NCI-H2107 treated with DMSO at 0.1 percent for 48 hours (cell line): Measurements from ENCODE around the gene UCN.
"Not testable (repeated sequence)": the region's sequence is repeated elsewhere in the genome, so short reads cannot be mapped to it uniquely, and the experiment has no call there.

ENCODE experiments used
- DNase-seq: peaks from one replicate; lab custom pipeline; 2025; ENCODE audit not compliant: unreplicated experiment; lab: John Stamatoyannopoulos, UW

The UCN gene

DNA sequence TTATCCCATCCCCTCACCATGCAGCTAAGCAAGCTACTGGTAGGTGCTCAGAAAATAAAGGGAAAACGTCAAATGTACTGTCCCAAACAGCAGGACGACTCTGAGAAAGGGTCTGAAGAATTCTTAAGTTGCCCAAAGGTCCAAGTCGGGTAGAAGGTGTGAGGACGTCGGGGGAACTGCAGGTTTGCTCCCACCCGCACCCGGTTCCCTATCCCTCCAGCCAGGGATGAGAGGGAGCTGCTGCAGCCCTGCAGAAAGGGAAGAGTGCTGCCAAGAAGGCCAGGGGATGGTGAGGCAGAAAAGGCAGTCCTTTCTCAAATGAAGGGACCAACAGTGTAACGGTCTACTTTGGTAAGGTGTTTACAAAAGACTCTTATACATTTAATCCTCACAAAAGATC is 6.9 kb upstream of the UCN start:
- DNase-seq, result no peak

- DNase-seq, result no peak
These were observed 6.5 kb upstream of the UCN start for GRCh38 chr2:27314709-27315108.

DNA sequence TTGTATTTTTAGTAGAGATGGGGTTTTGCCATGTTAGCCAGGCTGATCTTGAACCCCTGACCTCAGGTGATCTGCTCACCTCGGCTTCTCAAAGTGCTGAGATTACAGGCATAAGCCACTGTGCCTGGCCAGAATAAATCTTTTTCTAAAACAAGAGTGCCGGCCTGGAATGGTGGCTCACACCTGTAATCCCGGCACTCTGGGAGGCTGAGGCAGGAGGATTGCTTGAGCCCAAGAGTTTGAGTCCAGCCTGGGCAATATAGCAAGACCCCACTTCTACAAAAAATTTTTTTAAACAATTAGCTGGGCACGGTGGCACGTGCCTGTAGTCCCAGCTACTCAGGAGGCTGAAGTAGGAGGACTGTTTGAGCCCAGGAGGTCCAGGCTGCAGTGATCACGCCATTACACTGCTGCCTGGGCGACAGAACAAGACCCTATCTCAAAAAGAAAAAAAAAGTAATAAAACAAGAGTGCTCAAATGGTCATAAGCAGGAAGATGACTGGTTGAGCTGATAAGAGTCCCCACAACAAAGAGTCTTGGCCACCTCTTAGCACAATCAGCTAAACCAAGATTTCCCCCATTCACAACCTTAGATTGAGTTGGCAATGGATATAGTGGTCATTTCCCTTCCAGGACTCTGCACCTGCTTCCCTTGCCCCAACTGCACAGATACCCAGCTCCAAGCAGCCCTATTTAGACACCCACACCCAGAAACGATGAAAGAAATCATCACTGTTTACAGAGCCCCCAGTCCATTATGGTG is 5.8 kb upstream of the UCN start:
- DNase-seq, result no peak

DNA sequence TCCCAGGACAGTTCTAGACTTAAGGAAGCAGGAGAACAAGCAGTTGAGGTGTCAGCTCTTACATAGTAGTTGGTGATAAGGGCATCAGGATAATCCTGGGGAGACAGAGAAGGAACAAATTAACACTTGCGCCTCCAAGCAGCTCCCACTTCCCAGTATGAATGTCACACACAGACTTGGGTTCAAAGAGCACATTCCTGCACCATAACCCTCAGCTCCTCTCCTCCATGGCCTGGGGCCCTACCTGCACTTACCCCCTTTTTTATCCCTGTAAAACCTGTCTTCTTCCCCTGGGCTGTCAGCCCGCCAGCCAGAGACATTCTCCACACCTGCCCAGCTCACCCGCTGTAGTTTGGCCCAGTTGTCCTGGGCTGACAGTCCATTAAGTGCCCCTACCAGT is 3.9 kb upstream of the UCN start:
- DNase-seq, result no peak

- no peak for DNase-seq
These were observed 1.4 kb upstream of the UCN start for GRCh38 chr2:27309651-27310050.

DNA sequence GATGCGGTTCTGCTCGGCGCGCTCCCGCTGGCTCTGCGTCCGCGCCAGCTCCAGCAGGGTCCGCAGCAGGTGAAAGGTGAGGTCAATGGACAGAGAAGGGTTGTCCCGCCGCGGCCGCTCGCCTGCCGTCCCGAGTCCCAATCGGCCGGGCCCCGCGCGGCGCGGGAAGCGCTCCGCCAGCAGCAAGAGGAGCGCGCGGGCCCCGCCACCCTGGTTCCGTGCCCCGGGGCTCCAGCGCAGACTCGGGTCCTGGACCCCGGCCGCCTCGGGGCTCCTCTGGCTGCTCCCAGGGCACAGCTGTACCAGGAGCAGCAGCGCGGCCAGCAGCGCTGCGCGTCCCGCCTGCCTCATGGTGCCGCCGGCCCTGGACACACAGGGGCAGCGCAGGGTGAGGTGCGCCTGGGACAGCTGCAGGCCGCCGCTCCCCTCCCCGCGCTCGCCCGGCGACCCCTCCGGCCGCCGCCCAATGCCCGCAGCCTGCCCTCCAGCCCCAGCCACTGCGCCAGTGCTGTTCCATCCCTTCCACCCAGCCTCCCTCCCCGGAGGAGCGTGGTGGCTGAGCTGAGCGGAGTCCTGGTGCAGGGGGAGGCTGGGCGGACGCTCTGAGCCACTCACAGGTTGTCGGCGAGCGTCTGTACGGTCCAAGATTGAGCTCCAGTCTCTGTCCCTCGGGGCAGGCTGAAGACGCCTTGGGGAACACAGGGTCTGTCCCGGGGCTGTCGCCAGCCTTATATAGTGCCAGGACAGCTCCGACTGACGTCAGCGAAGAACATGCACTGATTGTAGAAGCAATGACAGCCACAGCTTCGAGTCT is 493 bp downstream of the UCN start:
- no peak for DNase-seq

DNA sequence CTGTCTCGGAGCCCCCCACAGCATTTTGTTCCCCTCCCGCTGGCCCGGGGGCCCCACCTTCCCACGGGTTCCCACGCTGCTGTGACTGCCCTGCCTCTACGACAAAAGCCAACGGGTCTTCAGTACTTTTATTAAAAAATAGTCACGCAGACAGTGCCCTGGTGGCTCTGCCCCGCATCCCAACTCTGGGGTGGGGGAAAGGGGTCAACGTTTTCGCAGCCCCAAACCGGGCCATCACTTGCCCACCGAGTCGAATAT is 1.0 kb downstream of the UCN start:
- DNase-seq, result no peak

DNA sequence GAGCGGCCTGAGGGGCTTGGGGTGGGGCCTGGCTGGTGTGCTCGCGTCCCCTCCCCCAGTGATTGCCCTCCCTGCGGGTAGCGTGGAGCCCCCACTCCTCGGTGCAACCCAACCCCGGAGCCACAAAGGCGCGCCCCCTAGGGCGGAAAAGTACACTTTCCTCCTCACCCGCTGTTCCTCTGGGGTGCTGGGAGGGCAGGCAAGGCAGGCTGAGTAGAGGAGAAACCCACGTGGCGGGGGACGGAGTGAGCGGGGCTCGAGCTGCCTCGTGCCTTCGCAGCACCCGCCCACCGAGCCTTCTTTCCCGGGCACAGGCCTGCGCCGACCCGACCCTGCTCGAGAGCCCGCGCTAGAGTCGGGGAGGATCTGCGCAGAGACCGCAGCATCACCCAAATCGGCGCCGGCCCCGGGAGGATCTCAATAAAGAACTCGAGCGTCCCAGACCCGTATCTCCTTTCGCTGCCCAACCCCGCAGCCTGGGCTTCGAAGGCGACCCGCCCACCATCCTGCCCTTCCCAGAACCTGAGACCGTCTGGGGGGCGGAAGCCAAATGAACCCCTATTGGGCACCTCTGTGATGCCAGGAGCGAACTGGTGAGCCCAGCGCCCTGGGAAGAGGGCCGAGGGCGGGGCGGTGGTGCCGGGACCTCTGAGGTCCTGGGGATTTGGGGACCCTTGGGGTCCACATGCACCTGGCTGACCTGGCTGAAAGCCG is 1.5 kb downstream of the UCN start:
- DNase-seq, result no peak

DNA sequence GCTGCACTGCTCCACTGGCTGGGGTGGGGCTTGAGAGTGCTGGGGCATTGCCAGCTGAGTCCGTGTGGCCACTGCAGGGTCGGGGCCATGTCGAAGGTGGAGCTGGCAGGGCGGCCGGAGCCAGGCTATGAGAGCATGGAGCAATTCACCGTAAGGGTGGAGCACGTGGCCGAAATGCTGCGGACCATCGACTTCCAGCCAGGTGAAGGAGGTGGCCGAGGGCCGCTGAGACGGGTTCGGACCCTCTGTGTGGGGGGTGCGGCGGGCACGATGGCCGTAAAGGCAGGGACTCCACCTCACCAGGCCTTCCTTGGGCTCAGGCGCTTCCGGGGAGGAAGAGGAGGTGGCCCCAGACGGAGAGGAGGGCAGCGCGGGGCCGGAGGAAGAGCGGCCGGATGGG is 2.1 kb downstream of the UCN start:
- no peak for DNase-seq

DNA sequence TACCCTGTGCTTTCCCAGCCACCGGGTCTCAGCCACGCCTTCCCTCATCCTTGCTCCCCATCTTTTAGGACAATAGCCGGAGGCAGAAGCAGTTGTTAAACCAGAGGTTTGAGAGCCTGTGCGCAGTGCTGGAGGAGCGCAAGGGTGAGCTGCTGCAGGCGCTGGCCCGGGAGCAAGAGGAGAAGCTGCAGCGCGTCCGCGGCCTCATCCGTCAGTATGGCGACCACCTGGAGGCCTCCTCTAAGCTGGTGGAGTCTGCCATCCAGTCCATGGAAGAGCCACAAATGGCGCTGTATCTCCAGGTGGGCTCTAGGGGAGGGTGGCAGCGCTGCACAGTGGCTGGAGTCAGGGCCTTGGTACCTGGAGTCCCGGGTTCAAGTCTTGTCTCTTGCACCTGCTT is 2.7 kb downstream of the UCN start:
- DNase-seq, result no peak

- DNase-seq, result no peak
These were observed 3.6 kb downstream of the UCN start for GRCh38 chr2:27304488-27305240.

- DNase-seq, result peak; percentile 32
These were observed 4.9 kb downstream of the UCN start for GRCh38 chr2:27303093-27304025.

DNA sequence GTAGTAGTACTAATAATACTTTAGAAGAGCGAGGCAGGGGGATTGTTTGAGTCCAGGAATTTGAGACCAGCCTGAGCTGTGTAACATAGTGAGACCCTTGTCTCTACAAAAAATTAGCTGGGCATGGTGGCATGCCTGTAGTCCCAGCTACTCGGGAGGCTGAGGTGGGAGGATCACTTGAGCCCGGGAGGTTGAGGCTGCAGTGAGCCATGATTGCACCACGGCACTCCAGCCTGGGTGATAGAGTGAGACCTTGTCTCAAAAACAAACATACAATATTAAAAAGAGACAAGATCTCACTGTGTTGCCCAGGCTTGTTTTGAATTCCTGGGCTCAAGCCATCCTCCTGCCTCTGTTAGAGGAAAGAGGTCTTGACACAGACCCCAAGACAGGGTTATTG is 7.6 kb downstream of the UCN start:
- DNase-seq, result not testable (repeated sequence)

DNA sequence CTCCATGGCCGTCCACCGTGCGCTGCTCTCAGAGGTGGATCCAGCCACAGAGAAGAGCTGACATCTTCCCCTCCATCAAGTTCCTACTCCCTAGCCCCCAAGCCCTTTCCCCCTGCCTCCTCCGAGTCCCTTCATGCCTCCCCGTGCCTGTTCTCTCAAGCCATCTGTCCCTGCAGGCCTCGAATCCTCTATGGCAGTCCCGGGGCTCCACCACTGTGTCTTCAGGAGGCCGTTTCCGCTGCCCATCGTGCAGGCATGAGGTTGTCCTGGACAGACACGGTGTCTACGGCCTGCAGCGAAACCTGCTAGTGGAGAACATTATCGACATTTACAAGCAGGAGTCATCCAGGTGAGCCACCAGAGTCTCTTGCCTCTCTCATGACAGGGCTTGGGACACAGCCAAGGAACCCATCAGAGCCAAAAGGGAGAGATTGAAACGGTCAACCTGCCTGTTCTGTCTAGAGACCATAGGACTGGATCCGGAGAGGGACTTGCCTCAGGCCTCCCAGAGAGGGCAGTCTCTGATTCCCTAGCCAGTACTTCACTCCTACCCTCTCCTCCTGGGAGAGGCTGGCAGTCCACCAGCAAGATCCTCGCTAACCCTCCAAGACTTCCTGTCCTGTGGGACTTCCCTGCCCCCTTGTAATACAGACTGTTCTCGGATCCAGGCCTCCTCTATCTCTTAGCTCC is 9.7 kb downstream of the UCN start:
- DNase-seq, result no peak

DNA sequence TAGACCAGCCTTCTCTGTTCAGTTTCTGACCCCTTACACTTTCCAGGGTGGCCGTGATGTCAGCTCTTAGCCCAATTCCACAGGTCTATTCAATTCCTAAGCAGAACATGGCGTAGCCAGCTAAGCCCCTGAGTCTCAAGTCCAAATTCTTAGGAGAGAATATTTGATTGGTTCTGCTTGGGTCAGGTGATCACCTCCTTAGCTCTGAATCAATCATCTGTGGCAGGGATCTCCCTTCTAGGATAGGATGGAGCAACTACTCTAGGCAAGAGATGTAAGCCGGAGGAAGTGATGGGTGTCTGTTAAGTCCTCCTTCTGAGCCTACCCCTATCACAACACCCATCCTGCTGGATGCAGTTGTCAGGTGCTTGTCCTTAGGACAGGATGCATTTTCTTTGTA is 11.1 kb downstream of the UCN start:
- no peak for DNase-seq

DNA sequence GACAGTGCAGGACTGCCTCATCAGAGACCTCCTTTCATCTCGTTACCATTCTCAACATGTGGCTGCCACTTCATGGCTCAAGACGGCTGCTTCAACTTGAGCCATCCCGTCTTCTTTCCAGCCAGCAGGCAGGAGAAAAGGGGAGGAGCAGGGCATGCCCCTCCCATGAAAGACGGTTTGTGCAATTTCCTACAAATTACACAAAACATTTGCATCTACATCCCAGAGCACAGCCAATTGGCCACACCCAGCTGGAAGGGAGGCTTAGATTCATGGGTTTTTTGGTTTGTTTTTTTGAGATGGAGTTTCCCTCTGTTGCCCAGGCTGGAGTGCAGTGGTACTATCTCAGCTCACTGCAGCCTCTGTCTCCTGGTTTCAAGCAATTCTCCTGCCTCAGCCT is 11.8 kb downstream of the UCN start:
- no peak for DNase-seq

- no peak for DNase-seq
These were observed 13.3 kb downstream of the UCN start for GRCh38 chr2:27294928-27295327.

DNA sequence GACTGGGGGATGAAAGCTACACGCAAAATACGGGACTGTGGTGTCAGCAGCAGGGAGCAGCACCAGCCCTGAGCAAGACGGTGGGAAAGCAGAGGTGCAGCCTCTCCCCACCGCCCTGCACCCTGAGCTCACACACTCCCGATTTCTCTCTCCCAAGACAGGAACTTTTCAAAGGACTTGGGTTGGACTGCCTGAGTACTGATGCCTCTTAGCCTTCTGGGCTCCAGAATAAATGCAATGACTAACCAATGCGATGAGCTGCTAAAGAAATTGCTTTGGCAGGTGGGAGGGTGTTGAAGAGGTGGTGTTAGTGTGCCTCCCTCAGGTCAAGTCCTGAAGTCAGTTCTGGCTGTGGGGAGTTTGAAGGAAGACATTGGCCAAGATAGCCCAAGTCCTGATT is 16.4 kb downstream of the UCN start:
- no peak for DNase-seq

DNA sequence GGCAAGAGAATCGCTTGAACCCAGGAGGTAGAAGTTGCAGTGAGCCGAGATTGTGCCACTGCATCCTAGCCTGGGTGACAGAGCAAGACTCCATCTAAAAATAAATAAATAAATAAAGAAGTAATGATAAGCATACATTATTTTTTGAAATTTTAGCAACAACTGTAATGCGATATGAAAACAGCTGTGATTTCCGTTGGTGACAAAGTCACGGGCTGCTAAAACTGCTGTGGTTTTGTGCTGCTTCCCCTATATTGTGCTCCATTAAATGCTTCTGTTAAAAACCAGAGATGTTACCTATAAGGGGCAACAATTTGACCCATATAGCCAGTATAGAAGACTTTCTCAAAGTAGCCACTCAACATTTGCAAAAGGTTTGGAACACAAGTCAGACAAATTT is 17.7 kb downstream of the UCN start:
- no peak for DNase-seq

GRCh38 chr2:27288610-27289009 is 19.6 kb downstream of the UCN start:
- DNase-seq, result no peak
